Common myeloid progenitor, CD34-positive (primary cell): ENCODE data around the gene MT1X.
"Not testable (repeated sequence)": the region's sequence is repeated elsewhere in the genome, so short reads cannot be mapped to it uniquely, and the experiment has no call there.

Experiments
- CTCF ChIA-PET: fragments of 350-600 bp; sonication (Branson Sonifier 250); formaldehyde crosslinking; loops from one replicate; lab custom pipeline; 2021; ENCODE audit warnings: antibody characterized with exemption; lab: Charles Lee
- POLR2A ChIA-PET: fragments of 350-600 bp; sonication (Branson Sonifier 250); formaldehyde crosslinking; loops from one replicate; lab custom pipeline; 2021; ENCODE audit warnings: antibody characterized with exemption; lab: Charles Lee
- DNase-seq, 3 donors: peaks; one replicate each; pipeline versions ENCODE4 v3.0.0 to v3.0.0-alpha.2; 2013
- H3K27ac ChIP-seq, 2 experiments: 1 replicate in 1 of 2; 2 replicates in 1 of 2; pipeline ENCODE4 v1.7.0; 2013; ENCODE audit warnings: inconsistent platforms in 2 of 2, low read length in 2 of 2, mild to moderate bottlenecking in 2 of 2, low read depth in 1 of 2, moderate library complexity in 1 of 2; ENCODE audit not compliant: severe bottlenecking in 2 of 2, insufficient read depth in 1 of 2, poor library complexity in 1 of 2
- H3K27me3 ChIP-seq, 5 experiments: replicated peaks in 2 of 5; 1 replicate in 3 of 5; 2 replicates in 2 of 5; pipeline versions ENCODE4 v1.6.1 to v1.7.0; 2013; ENCODE audit warnings: low read length in 4 of 5, mild to moderate bottlenecking in 2 of 5, moderate library complexity in 2 of 5, inconsistent platforms in 1 of 5; ENCODE audit not compliant: insufficient read depth in 5 of 5, control insufficient read depth in 4 of 5
- H3K36me3 ChIP-seq, 4 experiments: 1 replicate in 2 of 4; 2 replicates in 2 of 4; pipeline versions ENCODE4 v1.6.1 to v1.7.0; 2013; ENCODE audit warnings: low read length in 3 of 4, control low read depth in 1 of 4, mild to moderate bottlenecking in 1 of 4; ENCODE audit not compliant: control insufficient read depth in 4 of 4, insufficient read depth in 4 of 4
- H3K4me1 ChIP-seq, 4 experiments: 1 replicate in 3 of 4; 2 replicates in 1 of 4; pipeline versions ENCODE4 v1.6.1 to v1.7.1; 2013; ENCODE audit warnings: low read length in 3 of 4, mild to moderate bottlenecking in 3 of 4, control low read depth in 1 of 4, inconsistent platforms in 1 of 4, moderate library complexity in 1 of 4; ENCODE audit not compliant: control insufficient read depth in 4 of 4, insufficient read depth in 4 of 4; ENCODE audit errors: control extremely low read depth in 1 of 4
- H3K4me3 ChIP-seq, 7 experiments: 1 replicate in 4 of 7; 2 replicates in 3 of 7; pipeline versions ENCODE4 v1.5.1 to v1.7.0; 2013; ENCODE audit warnings: mild to moderate bottlenecking in 7 of 7, low read length in 6 of 7, moderate library complexity in 6 of 7, inconsistent platforms in 2 of 7, low read depth in 2 of 7, control low read depth in 1 of 7; ENCODE audit not compliant: insufficient read depth in 4 of 7, control insufficient read depth in 1 of 7; ENCODE audit errors: extremely low read depth in 1 of 7
- H3K9me3 ChIP-seq, 5 experiments: 1 replicate in 4 of 5; 2 replicates in 1 of 5; pipeline versions ENCODE4 v1.6.1 to v1.7.1; 2013; ENCODE audit warnings: low read length in 4 of 5, mild to moderate bottlenecking in 2 of 5, inconsistent platforms in 1 of 5, low read depth in 1 of 5, moderate library complexity in 1 of 5; ENCODE audit not compliant: control insufficient read depth in 4 of 5, insufficient read depth in 2 of 5; ENCODE audit errors: control extremely low read depth in 1 of 5
- WGBS: methylation state at CpG from one replicate; pipeline ENCODE4 v1.1.5; 2013; ENCODE audit not compliant: insufficient coverage; 5-methylcytosine and 5-hydroxymethylcytosine counted together

Gene MT1X

DNA sequence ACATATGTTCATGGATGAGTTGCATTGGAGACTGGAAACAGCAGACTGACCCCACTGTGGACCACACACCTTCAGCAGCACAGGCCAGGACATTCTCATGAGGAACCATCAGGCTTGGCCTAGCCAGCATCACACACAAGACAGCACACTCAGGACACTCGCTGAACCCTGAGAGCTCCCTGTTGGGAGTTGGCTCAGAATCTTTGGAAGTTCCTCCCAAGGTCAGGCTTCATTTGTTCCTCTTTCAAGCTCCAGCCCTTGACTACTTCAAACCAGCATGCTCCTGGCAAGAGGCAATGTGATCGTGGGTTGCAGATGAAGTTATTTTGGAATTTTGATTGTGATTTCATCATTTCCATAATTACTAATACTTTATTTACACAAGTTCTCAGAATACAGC lies 10.6 kb upstream of the MT1X start:
- CTCF ChIA-PET: interaction anchor here (2.0 to 7.2 kb wide), 2 partner anchors 11 to 30 kb away, joined by 4 to 42 read pairs; partner anchors contain the start of gene MT1X
- POLR2A ChIA-PET: not testable (repeated sequence)

DNA sequence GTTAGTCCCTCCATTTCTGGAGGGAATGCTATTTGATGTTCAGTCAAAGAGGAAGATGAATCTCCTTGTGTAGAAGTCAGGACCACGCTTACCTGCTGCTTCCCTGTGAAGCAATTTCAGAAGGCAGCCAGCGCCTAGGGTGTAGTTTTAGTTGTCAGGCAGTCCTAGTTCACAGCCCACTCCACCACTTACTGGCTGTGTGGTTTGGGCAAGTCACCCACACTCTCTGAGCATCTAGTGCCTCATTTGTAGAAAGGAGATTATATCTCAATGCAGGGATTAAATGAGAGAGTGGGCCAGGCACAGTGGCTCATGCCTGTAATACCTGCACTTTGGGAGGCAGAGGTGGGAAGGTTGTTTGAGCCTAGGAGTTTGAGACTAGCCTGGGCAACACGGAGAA lies 10.1 kb upstream of the MT1X start:
- H3K9me3 ChIP-seq, H3K36me3 ChIP-seq, POLR2A ChIA-PET, DNase-seq, H3K27ac ChIP-seq, H3K4me3 ChIP-seq: not testable (repeated sequence)
- CTCF ChIA-PET: interaction anchor here (1.2 to 7.2 kb wide), 4 partner anchors 11 to 121 kb away, joined by 4 to 42 read pairs (median 5); partner anchors contain the start of gene MT1X
- H3K27me3 ChIP-seq: peaks cover 8 to 90% (median 45%) of the 10 kb centered on the region in 5 experiments
- 100% methylated on average over 2 of the region's 3 CpGs for WGBS
- peaks cover 0 to 27% (median 12%) of the 10 kb centered on the region in 4 experiments for H3K4me1 ChIP-seq

More for the DNA sequence above, 10.6 kb upstream of the MT1X start:
- WGBS: 100% methylated on average over 1 of the region's 2 CpGs
- peaks cover 8 to 90% (median 46%) of the 10 kb centered on the region in 5 experiments for H3K27me3 ChIP-seq
- DNase-seq, H3K27ac ChIP-seq, H3K36me3 ChIP-seq, H3K4me3 ChIP-seq, H3K9me3 ChIP-seq: not testable (repeated sequence)
- peaks cover 0 to 27% (median 12%) of the 10 kb centered on the region in 4 experiments for H3K4me1 ChIP-seq

DNA sequence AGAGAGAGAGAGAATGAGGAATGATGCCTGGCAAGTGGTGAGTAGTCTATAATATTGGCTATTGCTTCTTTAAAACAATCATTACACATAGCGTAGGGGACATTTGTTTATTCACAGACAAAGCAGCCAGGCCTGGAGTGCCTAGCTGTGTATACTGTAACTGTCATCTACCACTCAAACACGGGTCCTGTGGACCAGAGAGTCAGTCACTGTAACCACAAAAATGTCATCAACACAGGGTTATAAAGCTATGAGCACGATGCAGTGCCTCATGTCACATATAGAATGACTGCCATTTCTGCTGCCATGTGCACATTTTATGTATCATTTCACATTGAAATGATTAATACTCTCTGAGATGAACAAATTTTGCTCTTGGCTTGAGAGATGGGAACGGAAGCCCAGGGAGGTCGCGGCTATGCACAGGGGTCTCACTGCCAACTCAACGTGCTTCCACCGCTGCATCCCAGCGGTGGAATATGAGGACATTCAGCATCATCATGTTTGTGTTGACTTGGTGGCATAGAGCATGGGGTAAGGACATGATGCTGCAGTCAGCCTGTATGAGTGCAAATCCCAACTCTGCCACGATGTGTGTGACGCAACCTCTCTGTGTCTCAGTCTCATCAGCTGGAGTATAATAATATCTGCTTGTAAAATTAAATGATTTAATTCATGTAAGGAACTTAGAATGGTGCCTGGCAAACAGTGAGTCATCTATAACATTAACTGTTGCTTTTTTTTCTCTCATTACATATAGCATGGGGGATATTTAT lies 9.3 kb upstream of the MT1X start:
- WGBS: 94% methylated on average over 8 of the region's 11 CpGs
- no peak overlapping the region for H3K4me3 ChIP-seq
- H3K27me3 ChIP-seq: peaks cover 8 to 88% (median 37%) of the 10 kb centered on the region in 5 experiments
- no peak overlapping the region for H3K27ac ChIP-seq
- H3K9me3 ChIP-seq: no peaks in the 10 kb centered on the region
- H3K4me1 ChIP-seq: peaks cover 0 to 22% (median 9%) of the 10 kb centered on the region in 4 experiments
- H3K36me3 ChIP-seq: no peaks in the 10 kb centered on the region
- no peak for DNase-seq
- POLR2A ChIA-PET: no interaction called here
- CTCF ChIA-PET: interaction anchor here (0.9 to 7.2 kb wide), 8 partner anchors 11 to 120 kb away, joined by 3 to 42 read pairs (median 6); no protein-coding TSS in a partner anchor

DNA sequence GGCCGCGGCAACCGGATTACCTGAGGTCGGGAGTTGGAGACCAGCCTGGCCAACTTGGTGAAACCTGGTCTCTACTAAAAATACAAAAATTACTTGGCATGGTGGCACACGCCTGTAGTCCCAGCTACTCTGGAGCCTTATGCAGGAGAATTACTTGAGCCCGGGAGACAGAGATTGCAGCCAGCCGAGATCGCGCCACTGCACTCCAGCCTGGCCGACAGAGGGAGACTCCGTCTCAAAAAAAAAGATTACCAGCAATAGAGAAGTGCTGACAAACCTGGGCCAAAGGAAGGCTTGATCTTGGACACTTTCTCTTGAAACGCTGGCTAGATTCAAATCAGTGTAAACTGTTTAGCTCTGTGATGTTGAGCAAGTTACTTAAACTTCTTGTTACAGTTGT lies 8.3 kb upstream of the MT1X start:
- no peak overlapping the region for H3K4me3 ChIP-seq
- ChIA-PET POLR2A (no interaction called here), CTCF (interaction anchor here (0.9 to 7.2 kb wide), 7 partner anchors 10 to 119 kb away, joined by 5 to 42 read pairs (median 6); no protein-coding TSS in a partner anchor)
- H3K27ac ChIP-seq: no peak overlapping the region
- H3K4me1 ChIP-seq: peaks cover 0 to 19% (median 7%) of the 10 kb centered on the region in 4 experiments
- H3K36me3 ChIP-seq: no peaks in the 10 kb centered on the region
- 34% methylated on average over 11 of the region's 12 CpGs for WGBS
- peak; percentile 50 to 73 (median 71) for DNase-seq
- H3K9me3 ChIP-seq: no peaks in the 10 kb centered on the region
- peaks cover 8 to 82% (median 28%) of the 10 kb centered on the region in 5 experiments for H3K27me3 ChIP-seq

DNA sequence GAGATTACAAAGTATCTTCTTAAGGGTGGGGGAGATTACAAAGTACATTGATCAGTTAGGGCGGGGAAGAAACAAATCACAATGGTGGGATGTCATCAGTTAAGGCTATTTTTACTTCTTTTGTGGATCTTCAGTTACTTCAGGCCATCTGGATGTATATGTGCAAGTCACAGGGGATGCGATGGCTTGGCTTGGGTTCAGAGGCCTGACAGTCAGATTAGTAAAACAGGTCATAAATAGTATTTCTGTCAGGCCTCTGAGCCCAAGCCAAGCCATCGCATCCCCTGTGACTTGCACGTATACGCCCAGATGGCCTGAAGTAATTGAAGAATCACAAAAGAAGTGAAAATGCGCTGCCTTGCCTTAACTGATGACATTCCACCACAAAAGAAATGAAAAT lies 7.7 kb upstream of the MT1X start:
- CTCF ChIA-PET: interaction anchor here (0.9 to 7.2 kb wide), 5 partner anchors 9 to 115 kb away, joined by 5 to 42 read pairs (median 6); no protein-coding TSS in a partner anchor

DNA sequence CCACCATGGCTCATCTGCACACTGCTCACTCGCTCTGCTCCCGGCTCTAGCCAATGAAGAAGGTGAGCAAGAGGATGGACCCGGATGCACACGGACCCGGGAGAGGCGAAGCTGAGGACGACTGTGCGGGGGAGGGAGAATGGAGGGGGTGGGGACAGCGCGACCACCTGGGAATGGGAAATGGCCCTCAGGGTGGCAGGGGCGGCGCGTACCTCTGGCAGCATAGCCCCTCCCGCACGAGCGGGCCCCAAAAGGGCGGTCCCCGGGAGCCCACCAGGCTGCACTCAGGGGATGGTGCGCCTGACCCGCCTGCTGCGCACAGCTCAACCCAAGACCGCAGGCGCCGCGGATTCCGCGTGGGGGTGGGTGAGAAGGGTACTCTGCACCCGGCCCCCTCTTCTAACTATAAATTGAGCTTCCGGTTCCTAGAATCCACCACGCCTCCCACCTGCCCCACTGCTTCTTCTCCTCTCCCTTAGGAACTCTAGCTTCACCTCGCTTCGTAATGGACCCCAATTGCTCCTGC lies 6.5 kb upstream of the MT1X start:
- peaks cover 6 to 65% (median 18%) of the 10 kb centered on the region in 5 experiments for H3K27me3 ChIP-seq
- H3K4me3 ChIP-seq: peak overlapping the region in 6 of 7 experiments; percentile 19 to 55 (median 36)
- ChIA-PET CTCF (interaction anchor here (0.6 to 5.8 kb wide), 7 partner anchors 11 to 111 kb away, joined by 3 to 39 read pairs (median 3); no protein-coding TSS in a partner anchor), POLR2A (no interaction called here)
- H3K27ac ChIP-seq: no peak overlapping the region
- peaks cover 0 to 9% (median 7%) of the 10 kb centered on the region in 4 experiments for H3K4me1 ChIP-seq
- DNase-seq: peak in 2 of 3 donors; percentile 53 to 55
- no peaks in the 10 kb centered on the region for H3K36me3 ChIP-seq
- H3K9me3 ChIP-seq: no peaks in the 10 kb centered on the region
- WGBS: 2% methylated on average over 31 of the region's 32 CpGs

More for the DNA sequence above, 7.7 kb upstream of the MT1X start:
- H3K36me3 ChIP-seq, H3K9me3 ChIP-seq, H3K27ac ChIP-seq, POLR2A ChIA-PET, H3K4me3 ChIP-seq: not testable (repeated sequence)
- Histone ChIP-seq H3K4me1 (peaks cover 0 to 14% (median 7%) of the 10 kb centered on the region in 4 experiments), H3K27me3 (peaks cover 8 to 77% (median 24%) of the 10 kb centered on the region in 5 experiments)
- peak in 1 of 3 donors; percentile 28 for DNase-seq
- WGBS: 61% methylated on average over 4 of the region's 6 CpGs
